Left lobe of liver (tissue), 2 donors: ENCODE results near the gene RSBN1. TPM values are rescaled to one million over a fixed set of nuclear protein-coding genes. Genes with fewer than 3 reads are reported as not detected.
"Not testable (repeated sequence)": the region's sequence is repeated elsewhere in the genome, so short reads cannot be mapped to it uniquely, and the experiment has no call there.

Experiments
- ATAC-seq: fragments of 200-7000 bp; cut with Tn5 transposase; one replicate; pipeline ENCODE4 v1.9.1; 2020; ENCODE audit warnings: mild to moderate bottlenecking, moderate library complexity
- DNase-seq: peaks from one replicate; pipeline ENCODE4 v3.0.0-alpha.2; 2020; ENCODE audit warnings: low spot score
- total RNA-seq: library from RNA; stranded (reverse); gene quantifications from one replicate; pipeline ENCODE4 v1.2.1, GENCODE V29; 2021
- donor health status: DM: no; HTN: no; CAD: no; lungs with moderate emphysema.
- donor health status: DM: no; HTN: yes; CAD: no.

The RSBN1 gene
- total RNA-seq, 1 donor from 2014 or later: 5.7 TPM

DNA sequence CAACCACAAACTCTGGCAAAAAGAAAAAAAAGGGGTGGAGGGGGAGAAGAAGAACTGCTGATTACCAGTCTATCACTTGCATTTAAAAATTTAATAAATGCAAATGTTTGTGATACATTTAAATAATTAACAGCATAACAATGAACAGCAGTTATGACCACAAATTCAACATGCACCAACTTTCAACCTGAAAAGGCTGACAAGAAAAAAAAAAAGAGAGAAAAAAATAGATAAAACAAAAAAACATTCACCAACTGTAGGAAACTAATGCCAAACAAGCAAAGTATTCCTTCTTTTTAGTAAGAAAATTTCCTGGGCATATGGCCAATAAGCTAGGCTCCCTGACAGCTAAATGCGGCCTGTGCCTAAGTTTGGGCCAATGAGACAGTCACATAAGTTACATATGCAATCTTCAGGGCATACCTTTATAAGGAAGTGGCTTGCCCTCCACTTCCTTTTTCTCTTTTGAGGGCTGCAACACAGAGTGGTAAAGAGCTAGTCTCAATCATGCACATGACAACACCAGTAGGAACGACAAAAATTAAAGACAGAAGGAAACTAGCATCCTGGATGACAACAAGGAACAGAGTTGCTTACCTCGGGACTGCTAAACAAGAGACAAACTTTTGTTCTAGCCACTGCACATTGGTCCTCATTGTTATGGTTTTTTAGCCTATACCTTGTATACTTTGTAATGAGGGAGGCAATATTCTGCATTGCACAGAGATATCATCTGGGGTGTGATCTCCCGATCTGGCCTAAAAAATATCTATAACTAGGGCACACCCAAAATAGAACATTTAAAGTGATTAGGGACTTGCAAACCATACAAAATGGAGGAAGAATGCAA, 28.8 kb downstream of the RSBN1 start:
- peak; percentile 55 for ATAC-seq
- no peak for DNase-seq

DNA sequence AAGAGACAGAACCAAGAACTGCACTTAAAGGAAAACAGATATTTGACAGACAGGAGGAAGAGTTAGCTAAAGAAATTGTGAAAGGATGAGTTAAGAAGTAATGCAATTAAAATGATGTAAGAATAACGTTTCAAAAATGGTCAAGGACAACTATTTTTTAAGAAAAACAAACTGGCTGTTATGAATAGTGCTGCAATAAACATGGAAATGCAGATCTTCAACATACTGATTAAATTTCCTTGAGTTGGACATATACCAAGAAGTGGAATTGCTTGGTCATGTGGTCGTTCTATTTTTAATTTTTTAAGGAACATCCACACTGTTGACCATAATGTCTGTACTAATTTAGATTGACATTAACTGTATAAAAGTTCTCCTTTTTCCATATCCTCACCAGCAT, 29.9 kb downstream of the RSBN1 start:
- ATAC-seq (no peak), DNase-seq (no peak)

DNA sequence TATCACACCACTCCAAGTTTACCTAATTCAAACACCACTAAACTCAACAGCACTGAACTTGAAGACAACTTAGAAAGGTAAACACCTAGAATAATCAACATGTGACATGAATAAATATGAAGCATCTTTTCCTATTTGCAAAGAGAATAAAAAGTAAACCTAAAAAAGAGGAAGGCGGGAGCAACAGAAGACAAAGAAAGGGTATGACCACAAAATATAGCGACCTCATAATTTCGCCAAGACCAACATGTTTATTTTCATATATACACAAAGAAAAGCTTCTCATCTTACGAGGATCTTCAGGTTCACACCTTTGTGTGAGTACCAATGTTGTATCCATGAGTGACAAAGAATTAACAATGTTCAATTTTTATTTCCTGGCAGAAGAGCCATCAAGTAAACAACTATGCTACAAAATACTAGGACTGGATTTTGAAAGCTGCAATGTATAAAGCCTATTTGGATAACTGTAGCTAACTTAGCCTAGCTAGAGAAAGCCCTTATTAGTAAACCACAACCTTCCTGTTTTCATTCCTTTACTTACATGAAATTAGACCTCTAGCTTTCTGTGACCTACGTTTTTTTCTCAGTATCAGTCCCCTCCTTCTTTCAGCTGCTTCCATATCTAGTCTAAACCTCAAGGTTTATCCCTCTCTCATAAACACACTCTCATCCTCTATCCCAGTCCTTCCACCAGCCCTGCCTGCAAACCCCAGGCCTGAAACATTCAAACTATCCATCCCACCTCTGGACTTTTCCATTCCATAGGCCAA, 31.7 kb downstream of the RSBN1 start:
- ATAC-seq (no peak), DNase-seq (no peak)

DNA sequence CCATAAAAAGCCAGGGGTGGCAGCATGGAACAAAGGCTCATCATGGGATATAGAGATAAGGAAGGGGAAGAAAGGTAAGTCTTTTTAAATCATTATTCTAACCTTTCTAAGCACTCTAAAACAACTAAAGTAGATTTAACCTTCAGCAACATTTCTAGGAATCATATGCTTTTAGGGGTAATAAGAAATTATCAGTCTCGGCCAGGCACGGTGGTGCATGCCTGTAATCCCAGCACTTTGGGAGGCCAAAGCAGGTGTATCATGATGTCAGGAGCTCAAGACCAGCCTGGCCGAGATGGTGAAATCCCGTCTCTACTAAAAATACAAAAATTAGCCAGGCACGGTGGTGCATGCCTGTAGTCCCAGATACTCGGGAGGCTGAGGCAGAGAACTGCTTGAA, 32.7 kb downstream of the RSBN1 start:
- DNase-seq (no peak), ATAC-seq (no peak)

DNA sequence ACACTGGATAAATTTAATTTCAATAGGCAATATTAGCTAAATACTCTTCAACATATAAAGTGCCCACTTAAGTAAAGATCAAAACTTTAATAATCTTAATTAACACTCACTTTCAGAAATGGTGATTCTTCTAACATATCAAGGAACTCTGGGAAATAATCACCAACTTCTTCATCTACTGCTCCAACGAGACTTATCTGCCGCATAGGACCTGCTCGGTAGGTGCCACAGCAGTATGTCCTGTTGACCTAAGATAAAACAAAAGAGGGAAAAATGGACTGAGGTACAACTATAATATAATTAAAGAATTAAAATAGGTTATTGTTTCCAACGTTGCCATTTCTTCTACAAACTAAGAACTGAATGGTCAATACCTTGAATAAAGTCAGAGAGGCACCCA, 34.7 kb downstream of the RSBN1 start:
- DNase-seq: no peak

DNA sequence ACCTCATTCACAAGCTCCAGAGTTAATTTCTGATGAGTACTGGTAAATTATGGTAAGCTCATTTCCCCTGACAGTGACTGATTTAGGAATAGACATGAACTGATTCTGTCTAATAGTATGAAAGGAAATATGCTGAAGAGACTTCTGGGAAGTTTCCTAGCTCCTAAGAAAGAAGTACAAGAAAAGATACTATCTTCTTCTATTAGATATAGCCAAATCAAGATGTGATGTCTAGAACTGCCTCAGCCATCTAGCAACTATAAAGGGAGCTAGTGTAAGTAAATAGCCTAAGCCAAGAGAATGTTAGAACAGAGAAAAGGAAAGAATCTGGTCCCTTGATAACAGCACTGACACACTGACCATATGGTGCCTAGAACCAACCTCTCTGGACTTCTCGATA, 42.2 kb downstream of the RSBN1 start:
- DNase-seq (no peak), ATAC-seq (no peak)

More for the DNA sequence above, 34.7 kb downstream of the RSBN1 start:
- no peak for ATAC-seq

DNA sequence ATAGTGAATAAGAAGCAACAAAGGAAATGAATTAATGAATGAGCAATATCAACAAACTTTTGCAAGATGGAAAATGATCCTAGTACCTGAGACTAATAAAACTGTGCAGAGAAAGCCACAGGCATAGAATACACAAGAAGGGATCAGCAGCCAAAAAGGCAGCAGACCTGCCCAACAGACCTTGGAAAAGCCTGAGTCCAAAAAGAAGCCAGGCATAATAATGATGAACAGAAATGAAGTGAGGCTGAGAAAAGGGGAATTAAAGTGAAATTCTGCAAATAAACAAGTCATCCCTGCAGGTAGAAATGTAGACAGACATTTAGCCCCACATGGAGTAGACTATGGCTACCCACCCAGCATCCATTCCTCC, 42.7 kb downstream of the RSBN1 start:
- ATAC-seq (no peak), DNase-seq (no peak)

DNA sequence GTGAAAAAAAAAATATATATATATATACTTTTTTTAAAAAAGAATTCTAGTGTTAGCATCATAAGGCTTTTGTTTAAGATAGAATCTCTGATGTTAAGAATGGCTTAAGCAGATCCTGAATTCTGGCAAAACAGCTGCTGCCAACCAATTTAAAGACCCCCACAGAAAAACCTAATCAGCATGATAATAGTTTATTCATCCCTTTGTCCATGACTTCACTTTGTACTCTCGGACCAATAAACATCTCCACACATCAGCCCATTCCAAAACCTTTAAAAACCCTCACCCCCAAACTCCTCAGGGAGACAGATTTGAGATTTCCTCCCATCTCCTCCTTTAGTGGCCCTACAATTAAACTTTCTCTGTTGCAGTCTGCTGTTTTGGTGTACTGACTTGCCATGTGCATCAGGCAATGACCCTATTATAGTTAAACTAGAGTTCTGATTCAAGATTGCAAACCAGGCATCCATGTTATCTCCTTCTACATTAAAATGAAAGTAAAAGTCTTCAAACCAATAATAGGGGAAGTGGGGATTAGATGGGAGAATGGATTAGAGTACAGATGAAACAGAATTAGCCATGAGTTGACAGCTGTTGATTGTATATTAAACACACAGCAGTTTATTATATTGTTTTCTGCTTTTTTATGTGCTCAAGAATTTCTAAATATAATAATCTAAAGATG, 43.2 kb downstream of the RSBN1 start:
- DNase-seq (no peak), ATAC-seq (no peak)

DNA sequence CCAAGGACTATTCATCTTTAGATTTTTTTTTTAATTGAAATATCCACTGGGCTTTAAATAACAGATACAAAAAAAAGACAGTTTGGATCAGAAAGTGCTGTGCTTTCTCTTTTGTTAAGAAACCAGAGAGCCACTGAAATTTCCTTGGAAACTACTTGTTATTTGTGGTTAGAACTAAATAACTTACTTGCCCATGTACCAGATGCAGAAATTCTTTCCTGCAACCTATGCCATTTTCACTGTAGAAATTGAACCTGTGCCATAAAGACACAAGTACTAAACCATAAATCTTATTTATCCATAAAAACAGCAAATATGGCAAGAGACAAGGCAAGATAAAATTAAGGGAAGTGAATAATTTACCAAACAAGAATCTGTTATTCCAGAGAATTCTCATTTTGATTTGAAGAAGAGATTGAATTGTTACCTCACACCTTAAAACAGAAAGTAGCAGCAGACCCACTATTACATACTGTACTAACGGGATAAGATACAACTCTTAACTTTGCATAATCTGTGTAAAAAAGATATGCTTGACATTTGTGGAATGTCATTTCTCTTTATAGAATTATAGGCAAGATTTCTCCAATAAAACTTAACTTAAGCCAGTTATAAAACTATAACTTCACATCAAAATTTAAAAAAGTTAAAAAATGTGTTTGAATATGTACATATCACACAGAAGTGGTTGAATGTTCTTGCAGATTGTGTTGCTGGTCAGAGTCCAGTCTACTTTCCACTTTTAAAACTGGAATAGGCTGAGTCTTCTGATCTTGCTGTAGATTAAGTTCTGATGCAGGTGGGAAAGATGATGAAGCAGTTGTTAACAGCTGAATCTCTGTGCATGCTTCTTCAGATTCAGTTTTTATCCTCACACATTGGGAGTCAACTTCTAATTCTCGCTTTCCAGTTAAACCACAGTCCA, 46.7 kb downstream of the RSBN1 start:
- no peak for DNase-seq
- no peak for ATAC-seq

DNA sequence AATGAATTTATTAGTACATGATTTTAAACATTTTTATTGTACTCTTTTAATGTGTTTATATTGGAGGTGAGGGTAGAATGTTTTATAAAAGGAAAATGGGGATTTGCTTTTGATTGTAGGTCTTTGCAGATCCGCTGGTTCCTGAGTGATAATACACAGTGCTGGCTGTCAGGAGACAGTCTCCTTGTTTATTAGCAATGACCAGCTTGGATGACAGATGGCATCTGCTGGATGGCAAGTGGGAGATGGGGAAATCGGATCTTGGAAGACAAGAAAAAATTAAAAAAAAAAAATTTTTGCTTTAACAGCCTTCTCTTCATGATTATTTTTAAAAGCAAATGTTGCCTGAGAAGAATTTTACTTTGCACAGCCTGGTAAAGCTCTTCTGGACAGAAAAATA, 48.6 kb downstream of the RSBN1 start:
- DNase-seq: no peak
- no peak for ATAC-seq

DNA sequence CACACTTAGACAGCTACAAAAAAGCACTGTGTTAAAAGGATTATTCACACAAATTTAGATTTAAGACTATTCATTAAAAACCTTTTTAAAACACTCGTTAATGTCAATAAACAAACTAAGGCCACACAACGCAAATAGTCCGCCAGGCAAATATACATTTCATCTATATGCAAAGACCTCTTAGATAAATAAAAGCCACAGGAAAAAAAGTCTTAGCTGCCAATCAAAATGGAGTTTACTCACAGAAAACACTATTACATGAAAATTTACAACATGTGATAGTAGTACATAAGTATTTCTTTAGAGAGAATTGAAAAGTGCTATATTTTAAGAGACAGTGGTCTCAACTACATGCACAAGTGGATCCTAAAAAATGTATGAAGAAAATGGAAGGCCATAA, 50.3 kb downstream of the RSBN1 start:
- DNase-seq (no peak), ATAC-seq (no peak)

DNA sequence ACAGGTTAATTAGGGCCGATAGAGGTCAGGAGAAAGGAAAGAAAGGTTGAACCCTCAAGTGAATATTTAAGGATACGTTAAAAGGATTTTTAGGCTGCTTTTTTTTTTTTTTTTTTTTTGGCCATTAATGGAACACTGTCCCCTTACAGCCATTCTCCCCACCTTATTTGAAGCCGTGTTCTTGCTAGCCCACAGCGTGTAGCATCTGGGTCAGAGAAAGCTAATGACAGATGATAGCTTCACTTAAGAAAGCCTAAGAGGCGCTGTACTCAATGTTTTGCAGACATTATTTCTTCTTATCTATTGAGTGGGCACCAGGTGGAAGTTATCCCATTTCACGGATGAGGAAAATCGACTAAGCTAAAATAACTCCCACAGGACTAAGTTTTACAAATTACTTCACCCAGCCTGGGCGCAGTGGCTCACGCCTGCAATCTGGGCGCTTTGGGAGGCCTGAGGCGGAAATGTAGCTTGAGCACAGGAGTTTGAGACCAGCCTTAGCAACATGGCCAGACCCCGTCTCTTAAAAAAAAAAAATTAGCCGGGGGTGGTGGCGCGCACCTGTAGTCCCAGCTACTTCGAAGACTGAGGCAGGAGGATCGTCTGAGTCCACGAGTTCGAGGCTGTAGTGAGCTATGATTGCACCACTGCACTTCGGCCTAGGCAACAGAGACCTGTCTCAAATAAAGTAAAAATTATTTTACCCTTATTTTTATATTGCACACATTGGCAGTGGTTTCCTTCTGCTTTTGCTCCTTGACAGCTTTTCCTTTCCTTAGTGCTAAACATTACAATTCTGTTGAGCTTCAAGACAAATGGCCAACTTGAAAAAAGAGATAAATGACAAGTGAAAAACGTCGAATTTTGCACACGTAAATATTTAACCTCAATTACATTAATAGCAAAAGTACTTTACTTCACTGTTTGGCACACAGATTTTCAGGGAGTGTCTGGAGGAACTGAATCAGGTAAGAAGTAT, 51.9 kb downstream of the RSBN1 start:
- ATAC-seq (no peak), DNase-seq (no peak)

DNA sequence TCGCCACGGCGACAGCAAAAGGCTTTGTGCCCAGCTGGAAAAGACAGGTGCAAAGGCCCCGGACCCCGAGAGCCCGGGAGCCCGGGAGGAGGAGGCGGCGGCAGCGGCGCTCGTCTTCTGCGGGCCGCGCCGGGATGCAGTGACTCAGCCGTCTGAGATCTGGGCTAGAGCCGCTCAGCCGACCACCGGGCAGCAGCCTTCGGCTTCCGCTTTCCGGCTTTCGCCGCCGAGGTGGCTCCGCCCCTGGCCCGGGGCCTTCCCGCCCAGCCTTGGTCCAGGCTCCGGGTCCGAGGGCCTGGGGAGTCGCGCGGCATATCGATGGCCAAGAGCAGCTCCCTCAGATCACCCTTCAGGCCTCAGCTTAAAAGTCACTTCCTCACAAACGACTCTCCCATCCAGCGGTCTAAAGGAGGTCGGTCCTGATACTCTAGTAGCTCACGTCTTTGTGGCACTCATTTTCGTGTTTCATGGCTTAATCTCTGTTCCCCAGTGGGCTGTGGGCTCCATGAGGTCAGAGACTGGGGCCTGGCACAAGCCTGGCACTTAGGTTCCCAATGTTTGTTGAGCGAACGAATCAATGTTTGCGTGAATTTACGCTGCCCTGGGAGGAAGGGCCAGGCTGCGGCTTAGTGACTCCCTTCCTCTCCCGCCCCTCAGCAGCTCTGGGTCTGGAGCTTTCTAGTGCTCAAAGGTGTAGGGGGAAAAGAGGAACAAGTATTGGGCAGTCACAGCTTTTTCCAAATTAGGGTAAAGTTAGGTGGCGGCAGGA, 52.8 kb downstream of the RSBN1 start, which contains the start of gene PHTF1:
Gene PHTF1, minus strand, starts transcription at position 154 of the 769 bp plus-strand sequence. CDS start 783 bp downstream, outside the sequence.
- DNase-seq (peak; percentile 77), ATAC-seq (peak; percentile 73)

DNA sequence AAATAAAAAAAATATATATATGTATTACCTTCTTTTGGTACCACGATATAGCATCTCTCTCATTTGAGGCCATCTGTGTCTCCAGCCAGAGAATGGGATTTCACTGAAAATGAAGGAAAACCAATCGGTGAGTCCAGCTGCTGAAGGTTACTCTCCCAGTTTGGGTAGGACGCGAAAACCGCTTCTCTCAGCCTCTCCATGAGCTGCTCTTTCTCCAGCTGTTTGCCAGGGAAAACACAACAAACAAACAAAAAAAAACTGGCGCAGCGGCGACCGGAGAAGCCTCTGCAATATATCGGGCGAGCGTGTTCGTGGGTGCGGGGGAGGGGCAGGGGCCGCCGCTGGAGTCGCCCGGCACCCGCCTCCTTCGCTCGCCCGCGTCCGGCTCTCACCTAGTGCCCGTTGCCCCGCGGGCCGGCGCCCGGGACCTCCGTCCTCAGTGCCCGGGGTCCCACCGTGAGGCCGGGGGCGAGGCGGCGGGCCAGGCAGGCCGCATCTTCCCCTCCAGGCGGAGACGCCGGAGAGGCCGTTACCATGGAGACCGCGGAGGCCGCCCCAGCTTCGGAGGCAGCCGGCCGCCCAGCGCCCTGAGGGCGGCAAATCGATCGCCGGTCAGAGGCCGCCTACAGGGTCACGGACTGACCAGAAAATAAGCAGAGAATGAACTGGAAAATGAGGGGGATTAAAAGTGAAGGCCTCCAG, 53.5 kb downstream of the RSBN1 start:
- peak; percentile 85 for DNase-seq
- ATAC-seq: peak; percentile 84

DNA sequence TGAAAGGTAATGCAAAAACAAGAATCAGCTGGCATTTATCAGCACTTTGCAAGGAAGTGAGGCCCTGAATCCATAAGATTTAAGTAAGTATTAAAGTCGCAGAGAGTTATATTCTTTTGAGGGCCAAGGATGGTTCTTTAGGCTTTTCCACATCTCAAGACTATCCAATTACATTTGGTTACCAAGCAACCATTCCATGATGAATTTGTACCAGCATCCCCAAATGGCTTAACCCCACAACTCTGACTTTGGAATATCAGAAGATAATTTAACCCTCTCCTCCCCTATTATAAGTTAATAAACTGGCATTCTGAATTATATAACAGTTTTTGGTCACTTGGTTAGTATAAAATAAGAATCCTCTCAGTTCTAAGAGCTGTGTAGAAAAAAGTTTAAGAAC, 55.8 kb downstream of the RSBN1 start:
- ATAC-seq (no peak), DNase-seq (no peak)

DNA sequence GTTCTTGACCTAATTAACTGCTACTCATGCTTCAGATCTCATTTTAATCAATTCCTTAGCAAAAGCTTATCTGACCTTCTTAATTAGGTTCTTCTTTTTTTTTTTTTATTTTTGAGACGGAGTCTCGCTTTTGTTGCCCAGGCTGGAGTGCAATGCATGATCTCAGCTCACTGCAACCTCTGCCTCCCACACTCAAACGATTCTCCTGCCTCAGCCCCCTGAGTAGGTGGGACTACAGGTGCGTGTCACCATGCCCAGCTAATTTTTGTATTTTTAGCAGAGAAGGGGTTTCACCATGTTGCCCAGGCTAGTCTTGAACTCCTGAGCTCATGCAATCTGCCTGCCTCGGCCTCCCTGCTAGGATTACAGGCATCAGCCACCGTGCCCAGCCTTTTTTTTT, 58.9 kb downstream of the RSBN1 start:
- ATAC-seq, DNase-seq: not testable (repeated sequence)

DNA sequence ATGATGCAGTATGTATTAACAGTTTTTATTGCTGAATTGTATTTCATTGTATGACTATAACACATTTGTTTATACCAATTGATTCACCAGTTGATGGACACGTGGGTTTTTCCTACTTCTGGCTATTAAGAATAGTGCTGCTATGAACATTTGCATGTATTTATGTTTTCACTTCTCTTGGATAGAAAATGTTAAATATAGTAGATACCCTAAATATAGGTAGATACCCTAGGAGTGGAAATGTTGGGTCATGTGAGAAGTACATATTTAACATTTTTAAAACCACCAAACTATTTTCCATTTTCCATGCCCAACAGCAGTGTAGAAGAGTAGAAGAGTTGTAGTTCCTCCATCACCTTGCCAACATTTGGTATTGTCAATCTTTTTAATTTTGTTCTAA, 60.8 kb downstream of the RSBN1 start:
- no peak for DNase-seq

DNA sequence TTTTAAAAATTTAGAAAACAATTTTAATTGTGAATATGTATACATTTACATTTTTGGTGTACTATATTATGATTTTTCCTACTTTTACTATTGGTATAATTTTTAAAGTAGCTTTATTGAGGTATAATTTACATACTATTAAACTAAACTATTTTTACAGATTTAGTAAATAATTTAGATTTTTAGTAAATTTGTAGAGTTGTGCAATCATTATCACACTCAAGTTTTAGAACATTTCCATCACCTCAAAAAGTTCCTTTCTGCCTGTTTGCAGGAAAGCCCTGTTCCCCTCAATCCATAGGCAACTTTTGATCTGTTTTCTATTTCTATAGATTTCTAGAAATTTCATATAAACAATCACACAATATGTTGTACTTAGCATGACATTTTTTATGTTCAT, 61.2 kb downstream of the RSBN1 start:
- DNase-seq: no peak

More for the DNA sequence above, 60.8 kb downstream of the RSBN1 start:
- no peak for ATAC-seq

More for the DNA sequence above, 61.2 kb downstream of the RSBN1 start:
- no peak for ATAC-seq
